Stimulated activated CD8-positive, alpha-beta memory T cell treated with anti-CD3 and anti-CD28 coated beads, Interleukin-15, amount 100 ng/mL, for 1 hour (primary cell): ENCODE measurements around the gene PAGE1.
"Not testable (repeated sequence)": the region's sequence is repeated elsewhere in the genome, so short reads cannot be mapped to it uniquely, and the experiment has no call there.

Source experiments
- DNase-seq: peaks from one replicate; pipeline ENCODE4 v3.0.0-alpha.2; 2020; ENCODE audit warnings: low read depth

Gene PAGE1

GRCh38 chrX:49695276-49696180 is at the start of gene PAGE1:
TSS of gene PAGE1 (minus strand) at chrX:49695984. CDS start at chrX:49694770, 1,214 bp downstream.
- no peak for DNase-seq

- not testable (repeated sequence) for DNase-seq
These were observed 45.7 kb upstream of the PAGE1 start for GRCh38 chrX:49741501-49741900.

GRCh38 chrX:49727847-49728246 is 32.1 kb upstream of the PAGE1 start:
- no peak for DNase-seq

- no peak for DNase-seq
These were observed 31.2 kb upstream of the PAGE1 start for GRCh38 chrX:49726966-49727365.

- no peak for DNase-seq
These were observed 30.4 kb upstream of the PAGE1 start for GRCh38 chrX:49725923-49726904.

GRCh38 chrX:49725401-49725800 is 29.6 kb upstream of the PAGE1 start:
- no peak for DNase-seq

- DNase-seq: not testable (repeated sequence)
These were observed 24.3 kb upstream of the PAGE1 start for GRCh38 chrX:49720106-49720505.

- no peak for DNase-seq
These were observed 16.8 kb upstream of the PAGE1 start for GRCh38 chrX:49712577-49712976.

- DNase-seq: no peak
These were observed 15.0 kb upstream of the PAGE1 start for GRCh38 chrX:49710744-49711319.

GRCh38 chrX:49704691-49705404 is 9.1 kb upstream of the PAGE1 start:
- DNase-seq: no peak

GRCh38 chrX:49701933-49702332 is 6.1 kb upstream of the PAGE1 start:
- no peak for DNase-seq

- no peak for DNase-seq
These were observed 5.5 kb upstream of the PAGE1 start for GRCh38 chrX:49701323-49701722.

GRCh38 chrX:49675075-49675719 is 20.6 kb downstream of the PAGE1 start:
- no peak for DNase-seq

- no peak for DNase-seq
These were observed 22.4 kb downstream of the PAGE1 start for GRCh38 chrX:49673394-49673793.

- DNase-seq: no peak
These were observed 31.0 kb downstream of the PAGE1 start for GRCh38 chrX:49664824-49665223.

GRCh38 chrX:49661881-49662280 is 33.9 kb downstream of the PAGE1 start:
- DNase-seq: no peak

- DNase-seq: no peak
These were observed 36.0 kb downstream of the PAGE1 start for GRCh38 chrX:49659771-49660170.

- no peak for DNase-seq
These were observed 39.3 kb downstream of the PAGE1 start for GRCh38 chrX:49656533-49656932.

GRCh38 chrX:49644991-49645637 is 50.7 kb downstream of the PAGE1 start:
- DNase-seq: no peak
